DOHH2 (cell line): ENCODE data around the gene ZSWIM1.

Experiments used
- H3F3A ChIP-seq: fragments of 200-600 bp; sonication (generic), shearing (Covaris generic); 2 replicates; pipeline ENCODE4 v1.6.0; 2016; ENCODE audit warnings: antibody characterized with exemption, mild to moderate bottlenecking; ENCODE audit not compliant: control insufficient read depth, insufficient read depth
- H3K27ac ChIP-seq: fragments of 200-600 bp; sonication (generic); 2 replicates; pipeline ENCODE4 v1.5.1; 2014; ENCODE audit warnings: low read depth, mild to moderate bottlenecking, low read length, moderate library complexity
- H3K27me3 ChIP-seq: fragments of 200-600 bp; sonication (generic); 2 replicates; pipeline ENCODE4 v1.6.1; 2014; ENCODE audit warnings: mild to moderate bottlenecking, low read length, mixed read lengths; ENCODE audit not compliant: control insufficient read depth
- H3K36me3 ChIP-seq: fragments of 200-600 bp; sonication (generic); 2 replicates; pipeline ENCODE4 v1.6.1; 2014; ENCODE audit warnings: mild to moderate bottlenecking, low read length, moderate library complexity, mixed read lengths; ENCODE audit not compliant: control insufficient read depth
- H3K4me1 ChIP-seq: fragments of 200-600 bp; sonication (generic); 2 replicates; pipeline ENCODE4 v1.6.1; 2014; ENCODE audit warnings: mild to moderate bottlenecking, low read length, mixed read lengths; ENCODE audit not compliant: control insufficient read depth
- H3K4me2 ChIP-seq: fragments of 200-600 bp; sonication (generic); 2 replicates; pipeline ENCODE4 v1.6.0; 2014; ENCODE audit warnings: mild to moderate bottlenecking, low read length, moderate library complexity
- H3K4me3 ChIP-seq: fragments of 200-600 bp; sonication (generic); 2 replicates; pipeline ENCODE4 v1.5.1; 2014; ENCODE audit warnings: mild to moderate bottlenecking, low read length, mixed read lengths
- H3K79me2 ChIP-seq: fragments of 200-600 bp; sonication (generic); 2 replicates; pipeline ENCODE4 v1.6.1; 2014; ENCODE audit warnings: mild to moderate bottlenecking, low read length, mixed read lengths; ENCODE audit not compliant: control insufficient read depth
- H3K9me2 ChIP-seq: fragments of 200-600 bp; sonication (generic); replicated peaks from 2 replicates; pipeline ENCODE4 v1.6.1; 2014; ENCODE audit warnings: mild to moderate bottlenecking, low read length, mixed read lengths; ENCODE audit not compliant: control insufficient read depth
- H3K9me3 ChIP-seq: fragments of 200-600 bp; sonication (generic); 2 replicates; pipeline ENCODE4 v1.6.1; 2014; ENCODE audit warnings: antibody characterized with exemption, low read length, mixed read lengths; ENCODE audit not compliant: control insufficient read depth, insufficient read depth
- H4K20me1 ChIP-seq: fragments of 200-600 bp; sonication (generic); 2 replicates; pipeline ENCODE4 v1.6.0; 2014; ENCODE audit warnings: low read depth, mild to moderate bottlenecking, antibody characterized with exemption, low read length, moderate library complexity; ENCODE audit not compliant: control insufficient read depth, insufficient read depth
- CTCF ChIP-seq: fragments of 200-600 bp; sonication (generic); IDR thresholded peaks from one replicate; pipeline ENCODE4 v1.5.1; 2014; ENCODE audit warnings: antibody characterized with exemption, mild to moderate bottlenecking, low read depth, low read length; ENCODE audit not compliant: poor library complexity, severe bottlenecking
- EZH2phosphoT487 ChIP-seq: fragments of 200-600 bp; sonication (generic); IDR thresholded peaks from 2 replicates; pipeline ENCODE4 v1.6.1; 2017; ENCODE audit warnings: borderline replicate concordance, mild to moderate bottlenecking, antibody characterized with exemption, low read length, moderate library complexity, mixed read lengths

ZSWIM1 gene

DNA sequence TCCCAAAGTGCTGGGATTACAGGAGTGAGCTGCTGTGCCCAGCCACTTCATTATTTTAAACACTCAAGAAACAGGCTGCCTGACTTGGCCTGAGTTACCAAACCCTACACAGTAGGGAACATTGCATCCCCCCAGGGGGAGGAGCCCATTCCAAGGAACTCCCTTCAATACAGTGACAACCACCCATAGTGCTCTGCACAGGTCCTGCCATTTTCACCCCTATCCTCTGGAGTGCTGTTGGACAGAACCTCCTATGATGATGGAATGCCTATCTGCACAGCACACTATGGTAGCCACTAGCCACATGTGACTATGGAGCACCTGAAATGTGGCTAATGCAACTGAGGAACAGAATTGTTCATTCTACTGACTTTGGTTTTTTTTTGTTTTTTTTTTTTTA, 35.6 kb upstream of the ZSWIM1 start:
- Histone ChIP-seq H3K4me1 (peaks cover 20% of the 10 kb centered on the region), H3K36me3 (peaks cover 24% of the 10 kb centered on the region), H3K79me2 (no peaks in the 10 kb centered on the region), H3K9me2 (no peaks in the 10 kb centered on the region), H3K4me3 (no peak overlapping the region), H3F3A (no peaks in the 10 kb centered on the region), H3K27ac (no peak overlapping the region), H3K9me3 (no peaks in the 10 kb centered on the region), H3K27me3 (no peaks in the 10 kb centered on the region), H4K20me1 (no peaks in the 10 kb centered on the region), H3K4me2 (no peak overlapping the region)
- TF ChIP-seq EZH2phosphoT487 (no peak), CTCF (no peak)

- Histone ChIP-seq H4K20me1 (no peaks in the 10 kb centered on the region; the same call in 1 of the 2 replicates), H3K9me2 (no peaks in the 10 kb centered on the region), H3K79me2 (no peaks in the 10 kb centered on the region), H3K27me3 (no peaks in the 10 kb centered on the region), H3K4me1 (no peaks in the 10 kb centered on the region; the same call in 1 of the 2 replicates), H3K27ac (no peak overlapping the region), H3F3A (no peaks in the 10 kb centered on the region), H3K4me2 (no peak overlapping the region), H3K36me3 (peaks cover 13% of the 10 kb centered on the region), H3K4me3 (no peak overlapping the region), H3K9me3 (no peaks in the 10 kb centered on the region)
- TF ChIP-seq EZH2phosphoT487 (no peak), CTCF (no peak)
Measured at GRCh38 chr20:45848421-45848820, 32.6 kb upstream of the ZSWIM1 start.

DNA sequence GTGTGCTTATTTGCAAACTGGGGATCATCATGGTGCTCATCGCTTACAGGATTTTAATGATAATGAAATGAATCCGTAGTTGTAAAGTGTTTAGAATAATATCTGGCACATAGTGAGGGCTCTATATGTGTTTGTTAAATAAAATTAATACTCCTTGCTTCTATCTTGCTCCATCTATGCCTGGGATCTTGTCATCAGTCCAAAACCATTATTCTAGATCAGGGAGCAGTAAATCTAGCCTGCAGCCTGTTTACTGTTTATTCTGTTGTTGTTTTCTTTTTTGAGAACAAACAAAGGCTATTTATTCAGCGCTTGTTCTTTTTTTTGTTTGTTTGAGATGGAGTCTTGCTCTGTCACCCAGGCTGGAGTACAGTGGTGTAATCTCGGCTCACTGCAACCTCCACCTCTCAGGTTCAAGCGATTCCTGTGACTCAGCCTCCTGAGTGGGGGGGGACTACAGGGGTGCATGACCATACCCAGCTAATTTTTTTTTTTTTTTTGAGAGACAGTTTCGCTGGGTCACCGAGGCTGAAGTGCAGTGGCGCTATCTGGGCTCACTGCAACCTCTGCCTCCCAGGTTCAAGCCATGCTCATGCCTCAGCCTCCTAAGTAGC, 32.0 kb upstream of the ZSWIM1 start:
- H3K9me3 ChIP-seq, result no peaks in the 10 kb centered on the region
- peaks cover 6% of the 10 kb centered on the region for H3K36me3 ChIP-seq
- H3K4me2 ChIP-seq, result no peak overlapping the region
- H3K9me2 ChIP-seq, result no peaks in the 10 kb centered on the region
- no peaks in the 10 kb centered on the region for H3F3A ChIP-seq
- no peaks in the 10 kb centered on the region for H3K27me3 ChIP-seq
- no peak overlapping the region for H3K27ac ChIP-seq
- no peaks in the 10 kb centered on the region; the same call in 1 of the 2 replicates for H4K20me1 ChIP-seq
- H3K4me1 ChIP-seq, result no peaks in the 10 kb centered on the region
- no peak for TF ChIP-seq CTCF
- TF ChIP-seq EZH2phosphoT487, result no peak
- no peak overlapping the region for H3K4me3 ChIP-seq
- no peaks in the 10 kb centered on the region for H3K79me2 ChIP-seq
